ENCODE measurements around the gene MDK. TPM values are rescaled to one million over a fixed set of nuclear protein-coding genes. Genes with fewer than 3 reads are reported as not detected.

MDK gene
- total and polyA plus RNA-seq, 2 of the 13 experiments (the other 11 are each of a cell fraction or from before 2014, with no cell fraction given): 312 to 407 TPM

GRCh38 chr11:46392421-46393230, 11.2 kb downstream of the MDK start (continued):
- TF ChIP-seq ZNF318 (CRISPR knock-in tag; IDR thresholded peaks at IDR 0.05): no peak; the same call in 1 of the 2 replicates
- TF ChIP-seq ZNF124 (CRISPR knock-in tag; IDR thresholded peaks at IDR 0.05): peak; percentile 99
- TF ChIP-seq ZNF777 (CRISPR knock-in tag; IDR thresholded peaks at IDR 0.05): peak; percentile 87
- TF ChIP-seq STAT5B (CRISPR knock-in tag; IDR thresholded peaks at IDR 0.05): peak; percentile 98
- peak; percentile 96 for TF ChIP-seq BATF2 (CRISPR knock-in tag; IDR thresholded peaks at IDR 0.05)
- peak; percentile 62; the same call in 1 of the 2 replicates for TF ChIP-seq MLX (CRISPR knock-in tag; IDR thresholded peaks at IDR 0.05)
- TF ChIP-seq CBX2 (IDR thresholded peaks at IDR 0.05; ENCODE audit: low read depth, low read length): no peak
- TF ChIP-seq CBX2 (CRISPR knock-in tag; IDR thresholded peaks at IDR 0.05; ENCODE audit: low read depth): peak; percentile 47; the same call in 1 of the 2 replicates
- TF ChIP-seq GPBP1L1 (CRISPR knock-in tag; IDR thresholded peaks at IDR 0.05): no peak
- no peak; the same call in 1 of the 2 replicates for TF ChIP-seq NFIC (IDR thresholded peaks at IDR 0.05; ENCODE audit: low read length)
- TF ChIP-seq GZF1 (CRISPR knock-in tag; IDR thresholded peaks at IDR 0.05): peak; percentile 93
- TF ChIP-seq FOXP4 (CRISPR knock-in tag; IDR thresholded peaks at IDR 0.05): peak; percentile 81
- TF ChIP-seq CENPT (CRISPR knock-in tag; IDR thresholded peaks at IDR 0.05; ENCODE audit: low read depth): peak; percentile 90

Measured in HepG2 (cell line).